ENCODE measurements around the gene AHCTF1. TPM values are rescaled to one million over a fixed set of nuclear protein-coding genes. Genes with fewer than 3 reads are reported as not detected.

AHCTF1 gene
- total and polyA plus RNA-seq, 2 experiments from 2014 or later, result 21.7 to 49.8 TPM

DNA sequence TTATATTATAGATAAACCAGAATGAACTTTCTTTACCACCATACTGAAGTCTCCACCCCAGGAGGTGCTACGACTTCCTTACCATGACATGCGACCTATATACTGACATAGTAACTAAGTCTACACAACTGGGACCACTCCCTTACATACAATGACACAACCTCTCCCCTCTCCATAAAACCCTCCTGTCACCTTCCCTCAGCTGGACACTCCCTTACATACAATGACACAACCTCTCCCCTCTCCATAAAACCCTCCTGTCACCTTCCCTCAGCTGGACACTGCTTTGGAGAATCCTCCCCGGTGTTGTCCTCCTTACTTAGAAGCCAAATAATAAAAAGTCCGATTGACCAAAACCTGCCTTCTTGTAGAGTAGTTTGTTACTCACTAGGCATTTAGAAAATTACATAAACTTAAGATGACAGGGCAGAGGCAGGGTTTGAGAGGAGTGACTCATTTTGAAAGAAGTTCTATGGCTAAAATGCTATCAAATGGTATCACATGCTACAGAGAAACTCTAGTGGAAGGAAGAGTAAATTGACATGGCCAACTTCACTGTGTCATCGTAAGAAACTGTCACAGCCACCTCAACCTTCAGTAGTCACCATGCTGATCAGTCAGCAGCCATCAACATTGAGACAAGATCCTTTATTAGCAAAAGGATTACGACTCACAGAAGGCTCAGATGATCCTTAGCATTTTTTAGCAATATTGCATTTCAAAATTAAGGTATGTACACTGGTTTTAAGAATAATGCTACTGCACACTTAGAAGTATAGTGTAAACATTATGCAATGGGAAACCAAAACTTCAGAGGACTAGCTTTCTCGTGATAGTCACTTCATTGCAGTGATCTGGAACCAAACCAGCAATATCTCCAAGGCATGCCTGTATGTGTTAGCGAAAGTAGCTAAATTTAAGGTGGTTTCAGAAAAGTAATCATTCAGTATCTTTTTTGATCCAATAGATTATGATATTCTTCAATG is 56.4 kb downstream of the AHCTF1 start:
- Histone ChIP-seq H4K20me1 (replicated peaks; ENCODE audit: insufficient read depth) (peaks cover 24% of the 10 kb centered on the region), H3K36me3 (ENCODE audit: insufficient read depth) (peaks cover 16% of the 10 kb centered on the region), H3K4me3 (no peak overlapping the region), H3K4me2 (no peak overlapping the region), H3K27me3 (ENCODE audit: insufficient read depth) (no peaks in the 10 kb centered on the region), H3K4me1 (ENCODE audit: insufficient read depth) (no peaks in the 10 kb centered on the region), H2AFZ (no peak overlapping the region), H3K27ac (ENCODE audit: low read depth) (no peak overlapping the region), H3K9me2 (ENCODE audit: insufficient read depth) (no peaks in the 10 kb centered on the region), H3F3A (replicated peaks; ENCODE audit: low read depth) (no peaks in the 10 kb centered on the region), H3K79me2 (replicated peaks; ENCODE audit: insufficient read depth) (peaks cover 26% of the 10 kb centered on the region; the same call in 1 of the 2 replicates)
- Mint-ChIP-seq H3K4me3 (no peak overlapping the region), H3K27me3 (ENCODE audit: insufficient read depth, low read depth, poor library complexity) (no peaks in the 10 kb centered on the region), H3K4me1 (no peaks in the 10 kb centered on the region), H3K27ac (no peak overlapping the region), H3K36me3 (ENCODE audit: low read depth) (peaks cover 46% of the 10 kb centered on the region), H3K9me3 (no peaks in the 10 kb centered on the region)
- TF ChIP-seq CTCF (conservative IDR thresholded peaks at IDR 0.05; ENCODE audit: low read depth in 2 of 2) (no peak), ZNF114 (CRISPR knock-in tag; IDR thresholded peaks at IDR 0.05) (no peak), STAT1 (IDR thresholded peaks at IDR 0.05; ENCODE audit: unreplicated experiment) (no peak), EZH2 (IDR thresholded peaks at IDR 0.05; ENCODE audit: low read depth, unreplicated experiment) (no peak), ZNF331 (CRISPR knock-in tag; IDR thresholded peaks at IDR 0.05; ENCODE audit: low read depth) (no peak), CREB1 (CRISPR knock-in tag; IDR thresholded peaks at IDR 0.05; ENCODE audit: low read depth) (no peak), JUNB (IDR thresholded peaks at IDR 0.05; ENCODE audit: unreplicated experiment) (no peak), POLR2AphosphoS5 (IDR thresholded peaks at IDR 0.05; ENCODE audit: low read depth) (no peak), EZH2phosphoT487 (IDR thresholded peaks at IDR 0.05; ENCODE audit: unreplicated experiment) (no peak), NANOG (IDR thresholded peaks at IDR 0.05; ENCODE audit: borderline replicate concordance) (no peak)
- TF ChIP-seq, protein P1, sequence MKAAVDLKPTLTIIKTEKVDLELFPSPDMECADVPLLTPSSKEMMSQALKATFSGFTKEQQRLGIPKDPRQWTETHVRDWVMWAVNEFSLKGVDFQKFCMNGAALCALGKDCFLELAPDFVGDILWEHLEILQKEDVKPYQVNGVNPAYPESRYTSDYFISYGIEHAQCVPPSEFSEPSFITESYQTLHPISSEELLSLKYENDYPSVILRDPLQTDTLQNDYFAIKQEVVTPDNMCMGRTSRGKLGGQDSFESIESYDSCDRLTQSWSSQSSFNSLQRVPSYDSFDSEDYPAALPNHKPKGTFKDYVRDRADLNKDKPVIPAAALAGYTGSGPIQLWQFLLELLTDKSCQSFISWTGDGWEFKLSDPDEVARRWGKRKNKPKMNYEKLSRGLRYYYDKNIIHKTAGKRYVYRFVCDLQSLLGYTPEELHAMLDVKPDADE (IDR thresholded peaks at IDR 0.05), result no peak
- TF ChIP-seq, protein P2, sequence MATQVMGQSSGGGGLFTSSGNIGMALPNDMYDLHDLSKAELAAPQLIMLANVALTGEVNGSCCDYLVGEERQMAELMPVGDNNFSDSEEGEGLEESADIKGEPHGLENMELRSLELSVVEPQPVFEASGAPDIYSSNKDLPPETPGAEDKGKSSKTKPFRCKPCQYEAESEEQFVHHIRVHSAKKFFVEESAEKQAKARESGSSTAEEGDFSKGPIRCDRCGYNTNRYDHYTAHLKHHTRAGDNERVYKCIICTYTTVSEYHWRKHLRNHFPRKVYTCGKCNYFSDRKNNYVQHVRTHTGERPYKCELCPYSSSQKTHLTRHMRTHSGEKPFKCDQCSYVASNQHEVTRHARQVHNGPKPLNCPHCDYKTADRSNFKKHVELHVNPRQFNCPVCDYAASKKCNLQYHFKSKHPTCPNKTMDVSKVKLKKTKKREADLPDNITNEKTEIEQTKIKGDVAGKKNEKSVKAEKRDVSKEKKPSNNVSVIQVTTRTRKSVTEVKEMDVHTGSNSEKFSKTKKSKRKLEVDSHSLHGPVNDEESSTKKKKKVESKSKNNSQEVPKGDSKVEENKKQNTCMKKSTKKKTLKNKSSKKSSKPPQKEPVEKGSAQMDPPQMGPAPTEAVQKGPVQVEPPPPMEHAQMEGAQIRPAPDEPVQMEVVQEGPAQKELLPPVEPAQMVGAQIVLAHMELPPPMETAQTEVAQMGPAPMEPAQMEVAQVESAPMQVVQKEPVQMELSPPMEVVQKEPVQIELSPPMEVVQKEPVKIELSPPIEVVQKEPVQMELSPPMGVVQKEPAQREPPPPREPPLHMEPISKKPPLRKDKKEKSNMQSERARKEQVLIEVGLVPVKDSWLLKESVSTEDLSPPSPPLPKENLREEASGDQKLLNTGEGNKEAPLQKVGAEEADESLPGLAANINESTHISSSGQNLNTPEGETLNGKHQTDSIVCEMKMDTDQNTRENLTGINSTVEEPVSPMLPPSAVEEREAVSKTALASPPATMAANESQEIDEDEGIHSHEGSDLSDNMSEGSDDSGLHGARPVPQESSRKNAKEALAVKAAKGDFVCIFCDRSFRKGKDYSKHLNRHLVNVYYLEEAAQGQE (IDR thresholded peaks at IDR 0.05; ENCODE audit: unreplicated experiment), result no peak
- TF ChIP-seq, protein P3, sequence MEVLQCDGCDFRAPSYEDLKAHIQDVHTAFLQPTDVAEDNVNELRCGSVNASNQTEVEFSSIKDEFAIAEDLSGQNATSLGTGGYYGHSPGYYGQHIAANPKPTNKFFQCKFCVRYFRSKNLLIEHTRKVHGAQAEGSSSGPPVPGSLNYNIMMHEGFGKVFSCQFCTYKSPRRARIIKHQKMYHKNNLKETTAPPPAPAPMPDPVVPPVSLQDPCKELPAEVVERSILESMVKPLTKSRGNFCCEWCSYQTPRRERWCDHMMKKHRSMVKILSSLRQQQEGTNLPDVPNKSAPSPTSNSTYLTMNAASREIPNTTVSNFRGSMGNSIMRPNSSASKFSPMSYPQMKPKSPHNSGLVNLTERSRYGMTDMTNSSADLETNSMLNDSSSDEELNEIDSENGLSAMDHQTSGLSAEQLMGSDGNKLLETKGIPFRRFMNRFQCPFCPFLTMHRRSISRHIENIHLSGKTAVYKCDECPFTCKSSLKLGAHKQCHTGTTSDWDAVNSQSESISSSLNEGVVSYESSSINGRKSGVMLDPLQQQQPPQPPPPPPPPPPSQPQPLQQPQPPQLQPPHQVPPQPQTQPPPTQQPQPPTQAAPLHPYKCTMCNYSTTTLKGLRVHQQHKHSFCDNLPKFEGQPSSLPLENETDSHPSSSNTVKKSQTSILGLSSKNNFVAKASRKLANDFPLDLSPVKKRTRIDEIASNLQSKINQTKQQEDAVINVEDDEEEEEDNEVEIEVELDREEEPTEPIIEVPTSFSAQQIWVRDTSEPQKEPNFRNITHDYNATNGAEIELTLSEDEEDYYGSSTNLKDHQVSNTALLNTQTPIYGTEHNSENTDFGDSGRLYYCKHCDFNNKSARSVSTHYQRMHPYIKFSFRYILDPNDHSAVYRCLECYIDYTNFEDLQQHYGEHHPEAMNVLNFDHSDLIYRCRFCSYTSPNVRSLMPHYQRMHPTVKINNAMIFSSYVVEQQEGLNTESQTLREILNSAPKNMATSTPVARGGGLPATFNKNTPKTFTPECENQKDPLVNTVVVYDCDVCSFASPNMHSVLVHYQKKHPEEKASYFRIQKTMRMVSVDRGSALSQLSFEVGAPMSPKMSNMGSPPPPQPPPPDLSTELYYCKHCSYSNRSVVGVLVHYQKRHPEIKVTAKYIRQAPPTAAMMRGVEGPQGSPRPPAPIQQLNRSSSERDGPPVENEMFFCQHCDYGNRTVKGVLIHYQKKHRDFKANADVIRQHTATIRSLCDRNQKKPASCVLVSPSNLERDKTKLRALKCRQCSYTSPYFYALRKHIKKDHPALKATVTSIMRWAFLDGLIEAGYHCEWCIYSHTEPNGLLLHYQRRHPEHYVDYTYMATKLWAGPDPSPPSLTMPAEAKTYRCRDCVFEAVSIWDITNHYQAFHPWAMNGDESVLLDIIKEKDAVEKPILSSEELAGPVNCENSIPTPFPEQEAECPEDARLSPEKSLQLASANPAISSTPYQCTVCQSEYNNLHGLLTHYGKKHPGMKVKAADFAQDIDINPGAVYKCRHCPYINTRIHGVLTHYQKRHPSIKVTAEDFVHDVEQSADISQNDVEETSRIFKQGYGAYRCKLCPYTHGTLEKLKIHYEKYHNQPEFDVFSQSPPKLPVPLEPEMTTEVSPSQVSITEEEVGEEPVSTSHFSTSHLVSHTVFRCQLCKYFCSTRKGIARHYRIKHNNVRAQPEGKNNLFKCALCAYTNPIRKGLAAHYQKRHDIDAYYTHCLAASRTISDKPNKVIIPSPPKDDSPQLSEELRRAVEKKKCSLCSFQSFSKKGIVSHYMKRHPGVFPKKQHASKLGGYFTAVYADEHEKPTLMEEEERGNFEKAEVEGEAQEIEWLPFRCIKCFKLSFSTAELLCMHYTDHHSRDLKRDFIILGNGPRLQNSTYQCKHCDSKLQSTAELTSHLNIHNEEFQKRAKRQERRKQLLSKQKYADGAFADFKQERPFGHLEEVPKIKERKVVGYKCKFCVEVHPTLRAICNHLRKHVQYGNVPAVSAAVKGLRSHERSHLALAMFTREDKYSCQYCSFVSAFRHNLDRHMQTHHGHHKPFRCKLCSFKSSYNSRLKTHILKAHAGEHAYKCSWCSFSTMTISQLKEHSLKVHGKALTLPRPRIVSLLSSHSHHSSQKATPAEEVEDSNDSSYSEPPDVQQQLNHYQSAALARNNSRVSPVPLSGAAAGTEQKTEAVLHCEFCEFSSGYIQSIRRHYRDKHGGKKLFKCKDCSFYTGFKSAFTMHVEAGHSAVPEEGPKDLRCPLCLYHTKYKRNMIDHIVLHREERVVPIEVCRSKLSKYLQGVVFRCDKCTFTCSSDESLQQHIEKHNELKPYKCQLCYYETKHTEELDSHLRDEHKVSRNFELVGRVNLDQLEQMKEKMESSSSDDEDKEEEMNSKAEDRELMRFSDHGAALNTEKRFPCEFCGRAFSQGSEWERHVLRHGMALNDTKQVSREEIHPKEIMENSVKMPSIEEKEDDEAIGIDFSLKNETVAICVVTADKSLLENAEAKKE (CRISPR knock-in tag; IDR thresholded peaks at IDR 0.05), result no peak
- DNase-seq (ENCODE audit: low spot score), result no peak
- no peak for ATAC-seq

Measured in GM23338 (cell line).